ENCODE results near the gene AUTS2.
"Not testable (repeated sequence)": the region's sequence is repeated elsewhere in the genome, so short reads cannot be mapped to it uniquely, and the experiment has no call there.

The AUTS2 gene

DNA sequence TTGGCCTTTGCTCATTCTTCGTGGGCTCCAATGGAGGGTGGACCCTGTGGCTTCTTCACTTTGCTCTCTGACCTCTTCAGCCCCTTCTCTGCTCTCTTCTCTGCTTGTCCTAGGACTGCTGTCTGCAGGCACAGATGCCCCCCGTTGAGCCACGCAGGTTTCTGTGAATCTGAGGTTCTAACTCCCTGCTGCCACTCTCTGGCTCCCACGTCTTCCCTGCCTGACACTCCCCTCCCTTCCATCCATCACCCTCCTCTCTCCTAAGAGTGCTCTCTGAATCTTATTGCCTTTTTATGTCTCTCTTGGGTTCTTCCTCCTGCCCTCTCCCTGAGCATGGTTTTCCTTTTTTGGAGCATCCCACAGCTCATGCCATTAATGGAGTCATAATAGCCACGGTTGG is 1034.1 kb downstream of the AUTS2 start:
- no peak for DNase-seq

DNA sequence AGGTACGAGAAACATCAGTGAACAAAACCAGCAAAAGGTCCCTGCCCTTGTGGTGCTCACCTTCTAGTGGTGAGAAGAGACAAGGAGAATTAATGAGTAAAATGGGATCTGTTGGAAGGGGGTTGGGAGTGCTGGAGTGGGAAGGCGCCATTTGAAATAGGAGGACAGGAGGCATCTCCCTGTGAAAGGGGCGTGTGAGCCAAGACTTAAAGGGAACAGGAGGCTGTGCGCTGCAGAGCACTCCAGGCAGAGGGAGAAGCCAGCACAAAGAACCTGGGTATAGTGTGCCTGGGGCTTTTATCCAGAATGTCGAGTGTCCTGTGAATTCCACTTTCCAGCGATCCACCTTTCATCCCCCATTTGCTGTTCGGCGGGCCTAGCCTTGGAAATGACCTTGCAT is 1035.8 kb downstream of the AUTS2 start:
- DNase-seq, result no peak

DNA sequence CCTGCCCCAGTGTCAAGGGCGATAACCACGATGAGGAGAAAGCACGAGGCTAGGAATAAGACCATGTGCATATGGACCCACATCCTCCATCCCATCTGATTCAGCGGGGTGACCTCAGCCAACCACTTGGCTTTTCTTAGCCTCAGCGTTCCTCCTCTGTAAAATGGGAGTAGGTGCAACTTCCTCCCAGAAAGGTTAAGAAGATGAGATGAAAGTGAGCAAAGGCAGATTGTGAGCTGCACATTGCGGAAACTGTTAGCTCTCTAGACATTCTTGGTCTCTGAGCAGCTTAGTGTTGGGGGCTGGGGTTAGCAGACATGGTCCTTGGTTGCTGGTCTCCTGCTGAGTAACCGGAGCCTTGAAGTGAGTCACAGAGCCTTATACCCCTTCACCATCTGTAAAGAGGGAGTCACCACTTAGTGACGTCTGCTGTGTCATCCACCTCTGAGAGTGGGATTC is 1036.4 kb downstream of the AUTS2 start:
- DNase-seq, result no peak

- DNase-seq, result no peak
Observed at GRCh38 chr7:70635633-70636032, 1037.4 kb downstream of the AUTS2 start.

DNA sequence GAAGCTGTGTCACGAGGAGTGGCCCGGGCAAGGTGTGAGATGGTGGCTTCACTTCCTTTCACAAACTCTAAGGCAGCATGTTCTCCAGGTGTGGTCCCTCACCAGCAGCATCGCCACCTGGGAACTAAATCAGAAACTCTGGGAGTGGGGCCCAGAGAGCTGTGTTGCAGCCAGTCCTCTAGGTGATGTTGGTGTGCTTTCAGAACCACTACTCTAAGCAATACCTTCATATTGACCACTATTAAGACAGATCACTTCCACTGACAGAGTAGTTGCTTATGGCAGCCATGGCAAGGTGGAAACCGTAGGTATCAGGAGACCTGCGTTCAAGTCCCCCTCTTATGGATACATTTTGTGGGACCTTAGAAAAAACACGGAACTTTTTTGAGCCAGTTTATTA is 1037.9 kb downstream of the AUTS2 start:
- DNase-seq, result no peak

- no peak for DNase-seq
Observed at GRCh38 chr7:70637726-70638125, 1039.5 kb downstream of the AUTS2 start.

DNA sequence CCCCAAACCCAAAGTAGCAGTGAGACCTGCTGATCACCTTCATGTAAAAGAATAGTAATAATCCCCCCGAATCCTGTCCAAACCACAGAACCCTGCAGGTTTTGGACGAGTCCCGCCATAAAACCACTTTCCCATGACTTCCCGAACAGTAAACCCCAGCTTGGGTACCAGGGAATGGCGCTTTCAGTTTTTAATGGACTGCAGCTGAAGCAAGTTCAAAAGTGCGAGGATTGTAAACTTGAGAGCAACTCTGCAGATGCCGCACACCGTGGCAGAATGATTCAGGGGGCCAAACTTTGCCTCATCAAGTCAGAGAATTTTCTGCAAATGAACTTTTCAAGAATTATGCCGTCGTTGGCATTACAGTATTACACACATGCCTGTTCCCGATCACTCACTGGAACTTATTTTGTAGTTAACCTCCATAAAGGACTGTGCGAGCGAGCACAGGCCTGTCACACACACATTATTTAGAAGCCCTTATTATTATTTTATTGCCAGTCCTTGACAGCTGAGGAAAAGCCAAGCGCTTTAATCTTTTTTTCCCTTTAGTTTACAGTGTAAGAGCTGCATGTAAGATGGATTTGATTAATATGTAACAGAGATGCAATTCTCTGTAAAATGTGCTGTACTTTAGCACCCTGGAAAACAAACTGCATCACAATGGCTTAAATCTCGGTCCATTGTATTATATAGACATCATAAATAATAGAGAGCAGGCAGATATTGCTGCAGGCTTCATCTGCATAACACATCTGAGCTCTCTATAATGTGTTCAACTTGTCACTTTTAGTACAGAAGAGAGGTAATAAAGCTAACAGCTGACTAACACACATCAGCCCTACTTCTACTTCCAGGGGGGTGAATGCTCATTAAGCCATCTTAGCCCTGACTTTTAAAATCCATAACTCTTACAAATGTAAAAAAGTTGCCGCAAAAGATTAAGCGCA is 1040.2 kb downstream of the AUTS2 start:
- DNase-seq, result no peak

GRCh38 chr7:70640266-70640833 is 1042.1 kb downstream of the AUTS2 start:
- no peak for DNase-seq

GRCh38 chr7:70641882-70642281 is 1043.6 kb downstream of the AUTS2 start:
- DNase-seq, result no peak

DNA sequence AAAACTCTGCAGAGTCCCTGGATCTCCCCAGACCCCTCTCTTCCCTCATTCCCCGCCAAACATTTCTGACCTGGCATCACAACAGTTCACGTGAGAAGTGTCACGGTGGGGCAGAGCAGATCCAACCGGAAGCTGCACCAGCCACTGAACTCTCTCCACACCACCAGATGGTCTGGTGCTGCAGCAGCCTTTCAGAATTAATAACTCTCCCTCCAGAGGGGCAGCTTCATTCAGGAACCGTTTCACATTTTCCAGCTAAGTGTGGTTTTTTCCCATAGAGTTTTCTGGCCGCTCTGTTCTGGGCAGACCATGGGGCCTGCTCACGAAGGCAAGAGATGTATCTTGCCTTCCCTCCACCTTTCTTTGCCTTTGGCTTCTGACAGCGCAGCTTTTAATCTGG is 1047.0 kb downstream of the AUTS2 start:
- no peak for DNase-seq

DNA sequence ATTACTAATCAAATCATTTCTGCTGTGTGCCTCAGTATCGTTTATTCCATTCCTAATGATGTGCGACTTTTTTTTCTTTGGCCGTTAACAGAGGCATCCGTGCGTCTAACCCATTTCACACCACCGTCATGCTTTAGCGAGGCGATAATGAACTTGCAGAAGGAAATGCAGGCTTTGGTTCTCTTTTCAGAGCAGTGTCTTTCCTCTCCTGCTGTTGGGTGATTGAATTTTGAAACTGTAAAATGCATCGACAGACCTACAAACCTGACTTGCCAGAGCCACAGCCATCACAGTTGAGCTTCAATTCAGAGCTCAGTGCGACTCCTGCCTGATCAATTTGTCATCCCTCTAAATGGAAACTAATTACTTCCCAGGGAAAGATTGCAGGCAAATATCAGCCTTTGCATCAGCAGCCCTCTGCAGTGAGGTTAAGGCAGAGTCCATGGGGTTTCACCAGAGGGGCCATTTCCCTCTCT is 1047.6 kb downstream of the AUTS2 start:
- DNase-seq, result no peak

DNA sequence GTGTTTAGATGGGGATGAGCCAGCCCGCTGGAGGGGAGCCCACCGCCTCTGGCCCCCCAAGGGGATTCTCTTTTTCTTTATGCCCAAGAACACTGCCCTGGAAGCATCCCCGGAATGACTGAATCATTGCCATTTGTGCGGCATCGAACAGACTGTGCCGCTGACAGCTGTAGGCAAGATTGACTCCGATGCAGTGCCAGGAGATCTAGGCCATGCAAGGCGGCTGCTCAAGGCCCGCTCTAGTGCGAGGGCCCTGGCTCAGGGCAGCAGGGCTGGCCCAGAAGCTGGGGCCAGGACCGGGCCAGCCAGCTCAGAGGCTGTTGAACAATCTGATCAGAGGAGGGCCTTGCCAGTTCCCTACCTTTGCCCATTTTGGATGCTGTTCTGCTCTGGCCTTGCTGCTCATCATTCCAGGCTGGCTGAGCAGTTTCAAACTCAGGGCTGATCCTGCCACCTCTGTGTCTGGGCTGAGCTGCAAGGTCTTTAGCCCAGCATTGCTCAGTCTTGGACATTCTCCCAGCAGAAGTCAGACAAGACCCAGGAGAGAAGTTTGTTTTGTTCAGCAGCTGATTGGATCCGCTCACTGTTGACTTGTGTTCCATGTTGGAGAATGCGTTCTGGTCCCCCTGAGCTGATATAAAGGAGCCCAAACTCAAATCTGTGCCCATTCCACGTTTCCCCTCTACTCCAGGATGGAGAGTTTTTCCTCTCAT is 1048.4 kb downstream of the AUTS2 start:
- no peak for DNase-seq

- DNase-seq, result no peak
Observed at GRCh38 chr7:70647801-70648498, 1049.7 kb downstream of the AUTS2 start.

- not testable (repeated sequence) for DNase-seq
Observed at GRCh38 chr7:70648499-70648861, 1050.2 kb downstream of the AUTS2 start.

- no peak for DNase-seq
Observed at GRCh38 chr7:70649323-70649722, 1051.0 kb downstream of the AUTS2 start.

DNA sequence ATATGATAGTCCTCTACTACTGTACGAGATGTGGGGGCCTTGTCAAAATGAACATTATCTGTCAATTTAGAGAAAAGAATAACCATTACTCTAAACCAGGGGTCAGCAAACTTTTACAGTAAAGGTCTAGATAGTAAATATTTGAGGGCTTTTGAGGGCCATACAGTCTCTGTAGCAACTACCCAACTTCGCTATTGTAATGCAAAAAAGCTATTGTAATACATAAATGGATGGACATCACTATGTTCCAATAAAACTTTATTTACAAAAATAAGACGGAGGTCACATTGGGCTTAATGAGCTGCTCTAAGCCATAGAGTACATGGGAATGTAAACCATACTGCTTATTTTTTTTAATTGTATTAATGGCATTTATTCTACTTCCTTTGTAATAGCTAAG is 1055.9 kb downstream of the AUTS2 start:
- no peak for DNase-seq

DNA sequence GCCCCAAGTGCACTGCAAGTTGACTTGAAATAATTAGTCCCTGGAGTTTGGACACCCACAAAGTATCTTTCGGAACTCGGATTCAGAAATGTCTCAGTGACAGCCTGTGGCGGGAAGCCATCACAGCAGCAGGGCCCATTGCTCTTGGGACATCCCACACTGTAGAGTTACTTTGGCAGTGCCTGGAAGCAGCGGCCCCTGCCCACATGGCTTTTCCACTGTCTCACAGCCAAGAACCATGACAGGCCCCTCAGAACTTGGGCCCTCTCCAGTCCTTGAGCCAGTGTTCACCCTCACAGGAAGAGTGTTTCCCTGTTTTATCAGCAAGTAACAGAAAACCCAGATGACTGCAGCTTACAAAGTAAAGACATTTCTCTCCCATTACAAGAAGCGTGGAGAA is 1056.7 kb downstream of the AUTS2 start:
- no peak for DNase-seq

GRCh38 chr7:70655694-70656093 is 1057.4 kb downstream of the AUTS2 start:
- DNase-seq, result no peak

DNA sequence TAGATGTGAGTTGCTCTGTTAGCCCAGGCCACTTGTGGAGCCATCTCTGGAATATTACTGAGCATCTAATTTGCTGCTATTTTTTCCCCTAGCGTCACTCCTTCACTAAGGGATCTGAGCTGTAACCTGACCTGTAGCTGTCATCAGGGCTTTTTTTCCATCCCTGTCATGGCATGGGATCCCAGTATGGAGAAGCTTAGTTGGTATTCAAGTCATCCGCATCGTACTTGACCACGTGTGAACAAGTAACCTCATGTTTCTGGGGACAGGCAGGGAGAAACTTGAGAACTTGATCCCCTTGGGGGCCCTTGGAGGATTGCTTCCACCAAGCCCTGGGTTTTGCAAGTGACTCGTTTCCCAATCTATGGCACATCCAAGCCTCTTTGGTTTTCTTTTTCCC is 1059.3 kb downstream of the AUTS2 start:
- DNase-seq, result no peak

GRCh38 chr7:70657989-70658632 is 1059.8 kb downstream of the AUTS2 start:
- no peak for DNase-seq

DNA sequence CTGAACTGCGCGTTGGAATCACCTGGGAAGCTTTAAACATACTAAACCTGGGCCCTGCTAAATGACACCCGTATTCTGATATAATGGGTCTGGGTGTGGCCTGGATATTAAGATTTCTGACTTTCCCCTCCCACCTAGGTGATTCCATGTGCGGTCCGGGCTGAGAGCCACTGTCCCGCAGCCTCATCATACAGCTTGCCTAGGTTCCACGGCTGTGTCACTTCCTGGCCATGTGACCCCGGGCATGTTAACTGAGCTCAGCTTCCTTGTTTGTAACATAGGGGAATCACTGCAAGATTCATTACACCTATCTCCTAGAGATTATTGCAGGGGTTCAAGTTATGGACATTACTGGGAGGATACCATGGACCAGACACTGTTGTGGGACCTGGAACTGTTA is 1061.0 kb downstream of the AUTS2 start:
- DNase-seq, result no peak

DNA sequence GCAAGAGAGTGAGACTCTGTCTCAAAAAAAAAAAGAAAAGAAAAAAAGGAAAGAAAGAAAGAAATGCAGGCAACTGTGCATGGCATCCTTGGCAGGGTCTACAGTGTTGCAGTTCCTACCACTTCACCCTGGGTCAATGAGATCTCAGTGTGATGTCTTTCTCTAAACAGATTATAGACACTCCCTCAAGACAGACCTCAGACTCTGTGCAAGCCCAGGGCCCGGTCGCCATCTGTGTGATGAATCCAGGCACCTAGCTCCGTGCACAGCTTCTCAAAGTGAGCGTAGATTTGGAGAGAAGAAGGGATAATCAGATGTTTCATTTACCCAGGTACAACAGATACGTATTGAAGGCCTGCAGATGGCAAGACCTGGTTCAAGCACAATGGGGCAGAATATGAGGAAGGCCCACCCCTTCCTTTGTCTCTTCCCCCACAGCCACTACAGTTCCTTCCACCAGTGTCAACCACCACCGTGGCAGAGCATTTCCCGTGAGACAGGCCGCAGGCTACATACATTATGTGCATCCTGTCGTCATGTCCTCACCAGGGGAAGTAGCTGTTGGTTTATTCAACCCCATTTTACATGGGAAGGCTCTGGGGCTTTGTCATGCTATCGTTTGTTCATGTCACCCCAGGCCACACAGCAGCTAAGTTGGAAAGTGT is 1062.0 kb downstream of the AUTS2 start:
- no peak for DNase-seq

All from NCI-H2081 treated with DMSO at 0.1 percent for 48 hours (cell line).